Measurements from ENCODE around the gene CEACAM19. TPM values are rescaled to one million over a fixed set of nuclear protein-coding genes. Genes with fewer than 3 reads are reported as not detected.

CEACAM19 gene
- total RNA-seq, 1 experiment from 2014 or later, result 3.5 TPM

- Histone ChIP-seq H3K9ac (ENCODE audit: extremely low read depth, insufficient read length, low read length) (no peak overlapping the region), H2BK15ac (ENCODE audit: low read depth, low read length) (no peak overlapping the region), H2BK120ac (ENCODE audit: low read depth, low read length, poor library complexity, severe bottlenecking) (no peak overlapping the region), H3K4me1 (ENCODE audit: insufficient read depth, low read length) (no peaks in the 10 kb centered on the region), H3K18ac (ENCODE audit: insufficient read length, low read depth, low read length) (no peak overlapping the region), H2BK20ac (ENCODE audit: low read depth, low read length, poor library complexity, severe bottlenecking) (no peak overlapping the region), H3K79me1 (ENCODE audit: insufficient read depth, low read depth, low read length, poor library complexity, severe bottlenecking) (no peaks in the 10 kb centered on the region), H3K14ac (ENCODE audit: insufficient read depth, low read length) (no peak overlapping the region), H3K27ac (ENCODE audit: insufficient read length, low read depth, low read length) (no peak overlapping the region), H3K27me3 (ENCODE audit: insufficient read depth, low read length) (no peaks in the 10 kb centered on the region; the same call in 1 of the 2 replicates), H3K56ac (ENCODE audit: insufficient read length, low read depth, low read length) (no peak overlapping the region), H2BK5ac (ENCODE audit: insufficient read length, low read length) (no peak overlapping the region), H3K23me2 (ENCODE audit: insufficient read length, low read depth, low read length, poor library complexity, severe bottlenecking) (no peaks in the 10 kb centered on the region), H4K8ac (replicated peaks; ENCODE audit: insufficient read length, low read depth, low read length) (no peak overlapping the region), H2BK12ac (ENCODE audit: insufficient read length, low read depth, low read length) (no peak overlapping the region), H3K79me2 (ENCODE audit: insufficient read depth, low read length) (no peaks in the 10 kb centered on the region), H3K9me3 (ENCODE audit: control insufficient read depth, low read depth, low read length) (no peaks in the 10 kb centered on the region), H2AFZ (ENCODE audit: low read length) (no peak overlapping the region), H3K23ac (ENCODE audit: insufficient read length, low read depth, low read length) (no peak overlapping the region), H3K4ac (ENCODE audit: low read depth, low read length) (no peak overlapping the region), H2AK5ac (ENCODE audit: insufficient read length, low read length) (no peak overlapping the region), H4K20me1 (ENCODE audit: control insufficient read depth, insufficient read depth, insufficient read length) (no peaks in the 10 kb centered on the region), H4K91ac (ENCODE audit: insufficient read length, low read depth, low read length) (no peak overlapping the region), H3K4me2 (ENCODE audit: insufficient read depth, insufficient read length, low read length) (no peak overlapping the region), H3T11ph (ENCODE audit: low read length) (no peak overlapping the region), H4K5ac (ENCODE audit: insufficient read length, low read depth, low read length) (no peak overlapping the region)
- Mint-ChIP-seq H3K9me3 (no peaks in the 10 kb centered on the region), H3K4me1 (0 out of 4 replicates have a peak, but pooled peaks cover 2% of the 10 kb centered on the region in 2 experiments), H3K4me3 (no peak overlapping the region), H3K36me3 (ENCODE audit: insufficient read depth in 1 of 3, low read depth in 3 of 3) (no peaks in the 10 kb centered on the region; a peak in 1 of 7 replicates), H3K27me3 (ENCODE audit: low read depth) (peaks cover 24% of the 10 kb centered on the region), H3K27ac (peak overlapping the region in 1 of 3 experiments; percentile 22; a peak in 2 of 7 replicates)
- TF ChIP-seq CTCF (conservative IDR thresholded peaks at IDR 0.05), result no peak
- no peak for DNase-seq
- no CpG with 5 or more reads among the region's 6 CpGs for WGBS (ENCODE audit: extremely low coverage, insufficient read length, low lambda C conversion rate)
Measured at GRCh38 chr19:44728178-44728577, 56.9 kb downstream of the CEACAM19 start.
